ENCODE results near the gene DGLUCY. TPM values are rescaled to one million over a fixed set of nuclear protein-coding genes. Genes with fewer than 3 reads are reported as not detected.

Gene DGLUCY
- total RNA-seq, 1 experiment from 2014 or later, result 26.7 TPM

DNA sequence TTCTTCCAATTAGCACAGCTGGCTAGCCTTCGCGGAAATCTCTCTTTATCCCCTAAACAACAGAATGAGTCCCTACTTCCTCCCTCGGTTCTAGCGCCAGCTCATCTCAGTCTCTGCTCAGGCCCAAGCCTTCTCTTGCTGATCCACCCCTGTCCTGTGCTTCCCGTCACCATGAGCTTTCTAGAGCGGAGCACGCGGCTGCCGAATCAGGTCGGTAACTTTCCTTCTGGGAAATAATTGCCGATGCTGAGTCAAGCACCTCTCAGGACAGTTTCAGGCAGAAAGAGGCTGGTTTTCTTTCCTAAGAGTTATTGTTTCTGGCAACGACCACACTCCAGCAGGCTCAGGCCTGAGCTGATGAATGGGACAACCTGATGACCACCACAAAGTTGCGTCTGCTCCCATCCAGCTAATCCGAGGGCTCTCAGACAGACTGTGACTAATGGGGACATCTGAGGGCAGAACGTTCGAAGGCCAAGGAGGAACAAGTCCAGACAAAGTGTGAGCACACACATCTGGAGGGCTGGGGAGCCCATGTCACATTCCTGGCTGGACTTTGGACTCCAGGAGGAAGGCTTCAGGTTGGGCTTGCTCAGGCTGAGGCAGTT lies 144.2 kb downstream of the DGLUCY start:
- Histone ChIP-seq H3K27ac (ENCODE audit: low read depth, low read length, poor library complexity, severe bottlenecking) (no peak overlapping the region), H3K9me3 (ENCODE audit: low read depth, low read length, poor library complexity, severe bottlenecking) (no peaks in the 10 kb centered on the region), H3K27me3 (replicated peaks; ENCODE audit: insufficient read depth, low read depth, low read length, poor library complexity) (no peaks in the 10 kb centered on the region), H3K36me3 (ENCODE audit: insufficient read depth, low read length, poor library complexity, severe bottlenecking) (no peaks in the 10 kb centered on the region), H3K4me3 (ENCODE audit: low read depth, low read length, poor library complexity, severe bottlenecking) (no peak overlapping the region), H3K4me1 (ENCODE audit: insufficient read depth, low read length, poor library complexity, severe bottlenecking) (peaks cover 8% of the 10 kb centered on the region)
- ChIA-PET POLR2A (ENCODE audit: low non-redundant PET) (no interaction called here), CTCF (no interaction called here)
- DNase-seq (ENCODE audit: low spot score), result no peak
- intact Hi-C loops (cut with micrococcal nuclease; ENCODE audit: unreplicated experiment), result no loop called here
- TF ChIP-seq, protein P1, sequence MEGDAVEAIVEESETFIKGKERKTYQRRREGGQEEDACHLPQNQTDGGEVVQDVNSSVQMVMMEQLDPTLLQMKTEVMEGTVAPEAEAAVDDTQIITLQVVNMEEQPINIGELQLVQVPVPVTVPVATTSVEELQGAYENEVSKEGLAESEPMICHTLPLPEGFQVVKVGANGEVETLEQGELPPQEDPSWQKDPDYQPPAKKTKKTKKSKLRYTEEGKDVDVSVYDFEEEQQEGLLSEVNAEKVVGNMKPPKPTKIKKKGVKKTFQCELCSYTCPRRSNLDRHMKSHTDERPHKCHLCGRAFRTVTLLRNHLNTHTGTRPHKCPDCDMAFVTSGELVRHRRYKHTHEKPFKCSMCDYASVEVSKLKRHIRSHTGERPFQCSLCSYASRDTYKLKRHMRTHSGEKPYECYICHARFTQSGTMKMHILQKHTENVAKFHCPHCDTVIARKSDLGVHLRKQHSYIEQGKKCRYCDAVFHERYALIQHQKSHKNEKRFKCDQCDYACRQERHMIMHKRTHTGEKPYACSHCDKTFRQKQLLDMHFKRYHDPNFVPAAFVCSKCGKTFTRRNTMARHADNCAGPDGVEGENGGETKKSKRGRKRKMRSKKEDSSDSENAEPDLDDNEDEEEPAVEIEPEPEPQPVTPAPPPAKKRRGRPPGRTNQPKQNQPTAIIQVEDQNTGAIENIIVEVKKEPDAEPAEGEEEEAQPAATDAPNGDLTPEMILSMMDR (conservative IDR thresholded peaks at IDR 0.05; ENCODE audit: low read depth, low read length), result no peak
- no TSS peak for BruUV-seq (replicated peaks)

DNA sequence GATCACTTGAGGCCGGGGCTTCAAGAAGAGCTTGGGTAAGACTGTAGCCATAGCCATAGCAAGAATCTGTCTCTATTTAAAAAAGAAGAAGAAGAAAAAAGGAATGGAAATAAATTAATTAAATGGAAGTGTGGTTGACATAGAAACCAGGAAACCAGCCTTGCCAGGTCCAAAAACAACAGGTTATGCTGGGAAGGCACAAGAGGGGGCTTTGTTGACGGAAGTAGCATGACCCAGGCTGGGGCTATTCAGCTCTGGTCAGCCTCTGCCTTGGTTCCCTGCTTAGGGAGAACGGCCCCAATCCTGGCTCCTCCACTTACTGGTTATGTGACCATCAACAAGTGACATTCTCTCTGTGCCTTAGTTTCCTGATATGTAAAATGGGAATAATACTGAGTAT lies 145.0 kb downstream of the DGLUCY start:
- Histone ChIP-seq H3K4me3 (ENCODE audit: low read depth, low read length, poor library complexity, severe bottlenecking) (no peak overlapping the region), H3K27ac (ENCODE audit: low read depth, low read length, poor library complexity, severe bottlenecking) (no peak overlapping the region), H3K27me3 (replicated peaks; ENCODE audit: insufficient read depth, low read depth, low read length, poor library complexity) (no peaks in the 10 kb centered on the region), H3K4me1 (ENCODE audit: insufficient read depth, low read length, poor library complexity, severe bottlenecking) (peaks cover 4% of the 10 kb centered on the region), H3K9me3 (ENCODE audit: low read depth, low read length, poor library complexity, severe bottlenecking) (no peaks in the 10 kb centered on the region), H3K36me3 (ENCODE audit: insufficient read depth, low read length, poor library complexity, severe bottlenecking) (no peaks in the 10 kb centered on the region)
- ChIA-PET CTCF (no interaction called here), POLR2A (ENCODE audit: low non-redundant PET) (no interaction called here)
- no peak for DNase-seq (ENCODE audit: low spot score)
- intact Hi-C loops (cut with micrococcal nuclease; ENCODE audit: unreplicated experiment), result no loop called here
- BruUV-seq (replicated peaks), result no TSS peak
- TF ChIP-seq EZH2 (IDR thresholded peaks at IDR 0.05; ENCODE audit: borderline replicate concordance, low read depth, low read length, poor library complexity, severe bottlenecking), result no peak
- TF ChIP-seq, protein P1 (conservative IDR thresholded peaks at IDR 0.05; ENCODE audit: low read depth, low read length), result no peak

DNA sequence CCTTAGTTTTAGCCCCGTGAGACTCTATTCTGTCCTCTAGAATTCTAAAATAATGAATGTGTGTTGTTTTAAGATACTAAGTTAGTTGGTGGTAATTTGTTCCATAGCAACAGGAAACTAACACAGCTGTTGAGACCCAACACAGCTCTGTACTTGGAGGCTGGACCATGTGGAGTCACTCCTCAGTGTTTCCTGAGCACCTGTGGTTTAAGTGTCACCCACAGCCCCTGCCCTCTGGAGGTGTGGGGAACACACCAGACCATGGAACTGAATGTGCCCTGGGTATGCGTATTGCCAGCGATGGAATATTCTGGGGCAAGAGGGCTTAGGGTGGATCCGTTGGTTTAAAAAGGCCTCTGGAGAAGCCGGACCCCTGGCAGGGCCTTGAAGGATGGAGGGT lies 147.2 kb downstream of the DGLUCY start:
- Histone ChIP-seq H3K27ac (ENCODE audit: low read depth, low read length, poor library complexity, severe bottlenecking) (no peak overlapping the region), H3K27me3 (replicated peaks; ENCODE audit: insufficient read depth, low read depth, low read length, poor library complexity) (no peaks in the 10 kb centered on the region), H3K36me3 (ENCODE audit: insufficient read depth, low read length, poor library complexity, severe bottlenecking) (no peaks in the 10 kb centered on the region), H3K4me3 (ENCODE audit: low read depth, low read length, poor library complexity, severe bottlenecking) (no peak overlapping the region), H3K4me1 (ENCODE audit: insufficient read depth, low read length, poor library complexity, severe bottlenecking) (peaks cover 4% of the 10 kb centered on the region), H3K9me3 (ENCODE audit: low read depth, low read length, poor library complexity, severe bottlenecking) (no peaks in the 10 kb centered on the region)
- DNase-seq (ENCODE audit: low spot score), result no peak
- ChIA-PET POLR2A (ENCODE audit: low non-redundant PET) (no interaction called here), CTCF (no interaction called here)
- BruUV-seq (replicated peaks), result no TSS peak
- no peak for TF ChIP-seq EZH2 (IDR thresholded peaks at IDR 0.05; ENCODE audit: borderline replicate concordance, low read depth, low read length, poor library complexity, severe bottlenecking)
- TF ChIP-seq, protein P1 (conservative IDR thresholded peaks at IDR 0.05; ENCODE audit: low read depth, low read length), result no peak
- intact Hi-C loops (cut with micrococcal nuclease; ENCODE audit: unreplicated experiment), result no loop called here
